HUES6 (cell line): ENCODE results near the gene SLC25A39.
"Not testable (repeated sequence)": the region's sequence is repeated elsewhere in the genome, so short reads cannot be mapped to it uniquely, and the experiment has no call there.

Experiments
- H3K27ac ChIP-seq: 2 replicates; pipeline ENCODE4 v1.7.0; 2013; ENCODE audit warnings: low read depth, mild to moderate bottlenecking, low read length, inconsistent platforms
- H3K27me3 ChIP-seq: 2 replicates; pipeline ENCODE4 v1.6.1; 2013; ENCODE audit warnings: low read length; ENCODE audit not compliant: control insufficient read depth, insufficient read depth
- H3K36me3 ChIP-seq: 2 replicates; pipeline ENCODE4 v1.6.1; 2013; ENCODE audit warnings: low read length; ENCODE audit not compliant: control insufficient read depth, insufficient read depth
- H3K4me1 ChIP-seq: 2 replicates; pipeline ENCODE4 v1.6.1; 2013; ENCODE audit warnings: low read length; ENCODE audit not compliant: control insufficient read depth, insufficient read depth
- H3K4me3 ChIP-seq: 2 replicates; pipeline ENCODE4 v1.5.1; 2013; ENCODE audit warnings: low read depth, low read length
- H3K9ac ChIP-seq: one replicate; pipeline ENCODE4 v1.6.1; 2013; ENCODE audit warnings: mild to moderate bottlenecking, low read length
- H3K9me3 ChIP-seq: 2 replicates; pipeline ENCODE4 v1.6.1; 2013; ENCODE audit warnings: low read depth, low read length; ENCODE audit not compliant: control insufficient read depth, insufficient read depth

Gene SLC25A39

DNA sequence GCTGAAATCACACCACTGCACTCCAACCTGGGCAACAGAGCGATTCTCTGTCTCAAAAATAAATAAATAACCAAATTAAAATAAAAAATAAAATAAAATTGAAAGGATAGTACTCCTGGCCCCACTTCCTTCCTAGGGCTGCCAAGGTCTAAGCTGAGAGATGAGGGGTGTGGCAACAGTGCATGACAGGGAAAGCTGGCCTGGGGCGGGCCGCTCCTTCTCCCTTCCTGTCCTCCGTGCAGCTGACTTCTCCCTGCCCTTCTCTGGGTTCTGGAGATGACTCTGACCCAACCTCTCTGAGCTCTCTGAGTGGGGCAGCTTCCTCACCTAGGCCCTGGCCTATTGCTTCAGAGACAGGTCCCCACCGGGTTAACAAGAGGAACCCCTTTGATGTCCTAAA is 8.7 kb upstream of the SLC25A39 start:
- no peak overlapping the region for H3K4me3 ChIP-seq

DNA sequence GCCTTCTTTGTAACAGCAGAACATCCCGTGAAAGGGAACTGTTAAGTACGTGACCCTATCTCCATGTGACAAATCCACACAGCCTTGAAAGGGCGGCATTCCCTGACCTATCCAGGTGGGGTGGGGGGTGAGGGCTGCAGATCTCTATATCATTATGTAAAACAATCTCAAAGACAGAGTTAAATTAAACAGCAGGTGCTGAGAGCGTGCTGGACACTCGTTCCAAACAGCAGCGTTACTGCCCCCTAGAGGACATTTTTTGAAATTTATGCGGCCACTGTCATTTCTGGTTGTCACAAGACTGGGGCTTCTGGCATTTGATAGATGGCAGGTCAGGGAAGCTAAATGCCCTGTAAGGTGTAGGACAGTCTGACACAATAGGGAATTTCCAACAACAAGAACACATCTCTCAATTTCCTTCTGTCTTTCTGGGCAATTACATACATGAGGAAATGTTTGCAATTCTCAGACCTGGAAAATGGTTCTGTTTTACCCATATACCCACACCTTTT is 6.7 kb upstream of the SLC25A39 start:
- Histone ChIP-seq H3K9ac (no peak overlapping the region), H3K4me3 (no peak overlapping the region), H3K4me1 (peaks cover 9% of the 10 kb centered on the region; the same call in 1 of the 2 replicates), H3K9me3 (no peaks in the 10 kb centered on the region), H3K27ac (no peak overlapping the region), H3K36me3 (no peaks in the 10 kb centered on the region), H3K27me3 (no peaks in the 10 kb centered on the region)

More for the DNA sequence above, 8.7 kb upstream of the SLC25A39 start:
- Histone ChIP-seq H3K36me3 (no peaks in the 10 kb centered on the region), H3K9ac (no peak overlapping the region), H3K27ac (no peak overlapping the region), H3K27me3 (no peaks in the 10 kb centered on the region), H3K4me1 (peaks cover 10% of the 10 kb centered on the region; the same call in 1 of the 2 replicates), H3K9me3 (no peaks in the 10 kb centered on the region)

DNA sequence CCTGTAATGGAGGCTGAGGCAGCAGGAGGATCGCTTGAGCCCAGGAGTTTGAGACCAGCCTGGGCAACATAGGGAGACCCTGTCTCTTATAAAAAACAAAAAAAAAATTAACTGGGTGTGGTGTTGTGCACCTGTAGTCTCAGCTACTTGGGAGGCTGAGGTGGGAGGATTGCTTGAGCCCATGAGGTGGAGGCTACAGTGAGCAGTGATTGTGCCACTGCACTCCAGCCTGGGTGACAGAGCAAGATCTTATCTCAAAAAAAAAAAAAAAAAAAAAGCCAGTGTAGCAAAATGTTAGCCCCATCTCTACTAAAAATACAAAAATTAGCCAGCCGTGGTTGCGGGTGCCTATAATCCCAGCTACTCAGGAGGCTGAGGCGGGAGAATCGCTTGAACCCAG is 5.6 kb upstream of the SLC25A39 start:
- not testable (repeated sequence) for H3K4me3 ChIP-seq, H3K9ac ChIP-seq, H3K4me1 ChIP-seq, H3K27me3 ChIP-seq, H3K27ac ChIP-seq, H3K9me3 ChIP-seq, H3K36me3 ChIP-seq

DNA sequence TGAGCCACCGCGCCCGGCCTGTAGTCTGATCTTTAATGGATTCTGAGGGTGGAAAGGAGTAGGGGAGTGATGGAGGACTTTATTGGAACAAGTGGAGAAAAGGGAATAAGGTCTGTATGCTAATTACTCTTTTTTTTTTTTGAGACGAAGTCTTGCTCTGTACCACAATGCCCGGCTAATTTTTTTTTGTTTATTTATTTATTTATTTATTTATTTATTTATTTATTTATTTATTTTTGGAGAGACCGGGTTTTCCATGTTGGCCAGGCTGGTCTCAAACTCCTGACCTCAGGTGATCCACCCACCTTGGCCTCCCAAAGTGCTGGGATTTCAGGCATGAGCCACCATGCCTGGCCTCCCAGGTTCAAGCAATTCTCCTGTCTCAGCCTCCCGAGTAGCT is 4.9 kb upstream of the SLC25A39 start:
- not testable (repeated sequence) for H3K9me3 ChIP-seq, H3K36me3 ChIP-seq, H3K9ac ChIP-seq, H3K4me3 ChIP-seq, H3K4me1 ChIP-seq, H3K27me3 ChIP-seq, H3K27ac ChIP-seq

DNA sequence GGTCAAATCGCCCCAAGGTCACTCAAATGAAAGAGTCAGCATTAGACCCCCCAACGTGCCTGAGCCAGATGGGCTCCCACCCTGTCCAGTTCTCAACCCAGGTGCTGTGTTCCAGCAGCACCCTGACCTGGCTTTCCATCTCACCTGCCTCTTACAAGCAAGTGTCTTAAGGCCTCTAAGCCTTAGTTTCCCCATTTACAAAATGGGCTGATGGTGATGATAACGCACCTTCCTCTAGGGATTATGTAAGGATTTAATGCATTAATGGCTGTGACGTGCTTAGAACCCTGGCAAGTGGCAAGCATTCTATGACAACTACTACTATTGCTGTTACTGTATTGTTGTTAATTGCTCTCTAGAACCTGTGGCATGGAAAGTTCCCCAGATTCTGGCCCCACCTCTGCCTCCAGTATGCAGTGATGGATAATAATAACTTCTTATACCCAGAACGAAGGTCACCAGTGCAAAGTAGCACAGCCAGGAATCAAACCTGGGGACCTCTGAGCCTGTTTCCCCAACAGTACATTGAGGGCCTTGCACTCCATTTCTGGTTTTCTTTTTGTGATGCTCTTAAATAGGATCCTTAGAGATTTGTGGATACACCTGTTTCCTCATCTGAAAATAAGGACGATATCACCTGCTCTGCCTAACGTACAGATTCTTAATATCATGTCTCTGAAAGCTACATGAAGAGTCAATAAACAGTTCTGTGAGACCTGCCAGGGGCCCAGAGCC is 3.3 kb upstream of the SLC25A39 start:
- Histone ChIP-seq H3K4me3 (no peak overlapping the region), H3K36me3 (no peaks in the 10 kb centered on the region), H3K27ac (no peak overlapping the region), H3K4me1 (no peaks in the 10 kb centered on the region), H3K9me3 (no peaks in the 10 kb centered on the region), H3K27me3 (peaks cover 5% of the 10 kb centered on the region; the same call in 1 of the 2 replicates), H3K9ac (no peak overlapping the region)

DNA sequence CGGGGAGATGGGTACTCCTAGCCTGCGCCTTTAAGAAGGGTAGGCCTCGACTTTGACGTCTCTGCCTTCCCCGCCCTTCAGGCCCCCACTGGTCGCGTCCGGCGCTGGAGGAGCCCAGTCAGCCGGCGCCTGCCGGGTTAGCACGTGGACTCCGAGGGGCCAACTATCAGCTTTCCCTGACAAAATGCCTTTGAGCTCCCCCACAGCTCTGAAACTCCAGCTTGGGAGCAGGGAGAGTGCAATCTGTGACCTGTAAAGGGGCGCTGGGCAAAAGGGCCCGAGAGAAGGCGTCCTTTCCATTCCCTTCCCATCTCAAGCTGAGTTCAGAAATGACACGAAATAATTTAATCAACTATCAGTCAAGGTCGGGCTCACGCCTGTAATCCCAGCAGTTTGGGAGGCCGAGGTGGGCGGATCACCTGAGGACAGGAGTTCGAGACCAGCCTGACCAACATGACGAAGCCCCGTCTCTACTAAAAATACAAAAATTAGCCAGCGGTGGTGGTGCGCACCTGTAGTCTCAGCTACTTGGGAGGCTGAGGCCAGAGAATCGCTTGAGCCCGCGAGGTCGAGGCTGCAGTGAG is 2.3 kb upstream of the SLC25A39 start:
- peaks cover 7% of the 10 kb centered on the region for H3K36me3 ChIP-seq
- no peaks in the 10 kb centered on the region for H3K9me3 ChIP-seq
- H3K27ac ChIP-seq, result no peak overlapping the region
- no peaks in the 10 kb centered on the region for H3K4me1 ChIP-seq
- H3K27me3 ChIP-seq, result peaks cover 5% of the 10 kb centered on the region; the same call in 1 of the 2 replicates
- H3K4me3 ChIP-seq, result no peak overlapping the region
- no peak overlapping the region for H3K9ac ChIP-seq

DNA sequence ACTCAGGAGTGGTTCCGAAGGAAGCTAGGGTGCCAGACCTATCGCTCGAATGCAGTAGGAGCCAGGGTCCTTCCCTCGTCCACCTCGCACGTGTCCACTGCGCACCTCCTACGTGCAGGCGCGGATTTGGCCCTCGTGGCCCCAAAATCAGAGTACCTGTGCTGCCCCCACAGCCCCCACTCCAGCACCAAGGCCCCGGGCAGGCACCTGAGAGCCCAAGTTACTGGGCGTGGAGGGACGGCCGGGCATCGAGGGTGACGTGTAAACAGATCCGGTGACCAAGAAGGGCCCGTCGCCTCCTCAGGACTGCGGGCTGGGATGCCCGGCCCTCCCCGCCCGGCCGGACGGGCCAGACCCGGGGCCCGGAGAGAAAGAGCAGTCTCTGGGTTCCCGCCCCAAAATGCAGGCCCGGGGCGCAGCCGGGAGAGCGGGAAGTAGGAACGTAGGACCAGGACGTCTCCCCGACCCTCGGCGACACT is 492 bp downstream of the SLC25A39 start:
- H3K9ac ChIP-seq, result peak overlapping the region; percentile 87
- H3K4me1 ChIP-seq, result no peaks in the 10 kb centered on the region; the same call in 1 of the 2 replicates
- H3K27me3 ChIP-seq, result peaks cover 5% of the 10 kb centered on the region; the same call in 1 of the 2 replicates
- no peaks in the 10 kb centered on the region for H3K9me3 ChIP-seq
- H3K36me3 ChIP-seq, result peaks cover 33% of the 10 kb centered on the region
- H3K4me3 ChIP-seq, result peak overlapping the region; percentile 93
- H3K27ac ChIP-seq, result peak overlapping the region; percentile 62; the same call in 1 of the 2 replicates

DNA sequence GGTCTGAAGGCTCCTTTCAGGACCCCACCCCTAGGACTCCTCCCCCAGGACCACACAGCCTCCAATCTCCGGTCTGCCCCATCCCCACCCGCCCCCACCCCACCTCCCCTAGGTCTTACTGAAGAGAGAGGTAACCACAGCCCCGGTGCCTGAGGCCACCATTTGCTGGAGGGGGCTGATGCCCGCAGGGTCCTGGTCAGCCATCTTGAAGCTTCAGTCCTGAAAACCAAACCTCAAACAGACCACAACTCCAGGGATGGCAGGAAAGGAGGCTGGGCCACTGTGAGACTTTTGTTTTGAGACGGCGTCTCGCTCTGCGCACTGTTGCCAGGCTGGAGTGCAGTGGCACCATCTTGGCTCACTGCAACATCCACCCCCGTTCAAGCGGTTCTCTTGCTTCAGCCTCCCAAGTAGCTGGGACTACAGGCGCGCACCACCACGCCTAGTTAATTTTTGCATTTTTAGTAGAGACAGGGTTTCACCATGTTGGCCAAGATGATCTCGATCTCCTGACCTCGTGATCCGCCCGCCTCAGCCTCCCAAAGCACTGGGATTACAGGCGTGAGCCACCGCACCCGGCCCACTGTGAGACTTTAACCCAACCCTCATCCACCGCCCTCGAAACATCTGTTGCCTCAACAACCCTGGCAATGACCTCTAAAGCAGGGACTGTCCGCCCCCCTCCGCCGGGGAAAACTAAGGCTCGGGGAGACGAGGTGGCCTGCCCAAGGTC is 1.1 kb downstream of the SLC25A39 start:
- Histone ChIP-seq H3K4me3 (peak overlapping the region; percentile 93), H3K9ac (peak overlapping the region; percentile 87), H3K4me1 (no peaks in the 10 kb centered on the region; the same call in 1 of the 2 replicates), H3K9me3 (no peaks in the 10 kb centered on the region), H3K27me3 (peaks cover 5% of the 10 kb centered on the region; the same call in 1 of the 2 replicates), H3K27ac (no peak overlapping the region), H3K36me3 (peaks cover 33% of the 10 kb centered on the region)

DNA sequence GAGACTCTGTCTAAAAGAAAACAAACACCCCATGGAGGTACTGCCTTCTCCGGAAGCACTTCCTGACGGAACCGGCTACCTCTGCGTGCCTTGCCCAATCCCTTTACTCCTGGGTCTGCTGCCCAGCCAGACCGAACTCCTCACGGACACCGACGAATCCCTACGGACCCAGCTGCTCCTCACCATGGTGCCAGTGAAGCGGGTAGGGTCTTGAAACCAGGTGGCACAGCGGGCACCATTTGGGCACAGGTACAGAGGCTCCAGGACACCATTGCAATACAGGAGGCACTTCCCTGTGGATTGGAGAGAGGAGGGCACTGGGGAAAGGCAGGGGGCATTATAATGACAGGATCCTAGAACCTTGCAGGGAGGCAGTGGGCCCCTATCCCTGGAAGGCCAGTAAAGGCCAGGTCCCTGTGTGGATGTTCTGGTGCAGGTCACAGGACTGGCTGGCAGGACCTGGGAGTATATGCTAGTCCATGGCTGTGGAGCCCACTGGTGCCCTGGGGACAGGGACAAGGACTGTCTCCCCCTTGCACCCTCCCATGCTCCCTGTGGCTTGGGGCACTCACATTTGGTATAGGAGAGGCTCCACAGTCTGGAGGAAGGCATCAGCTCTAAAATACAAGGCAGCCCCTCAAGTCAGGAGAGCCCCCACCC is 2.3 kb downstream of the SLC25A39 start:
- Histone ChIP-seq H3K4me1 (no peaks in the 10 kb centered on the region; the same call in 1 of the 2 replicates), H3K4me3 (no peak overlapping the region), H3K9me3 (no peaks in the 10 kb centered on the region), H3K27ac (no peak overlapping the region), H3K27me3 (peaks cover 5% of the 10 kb centered on the region), H3K36me3 (peaks cover 33% of the 10 kb centered on the region), H3K9ac (no peak overlapping the region)

DNA sequence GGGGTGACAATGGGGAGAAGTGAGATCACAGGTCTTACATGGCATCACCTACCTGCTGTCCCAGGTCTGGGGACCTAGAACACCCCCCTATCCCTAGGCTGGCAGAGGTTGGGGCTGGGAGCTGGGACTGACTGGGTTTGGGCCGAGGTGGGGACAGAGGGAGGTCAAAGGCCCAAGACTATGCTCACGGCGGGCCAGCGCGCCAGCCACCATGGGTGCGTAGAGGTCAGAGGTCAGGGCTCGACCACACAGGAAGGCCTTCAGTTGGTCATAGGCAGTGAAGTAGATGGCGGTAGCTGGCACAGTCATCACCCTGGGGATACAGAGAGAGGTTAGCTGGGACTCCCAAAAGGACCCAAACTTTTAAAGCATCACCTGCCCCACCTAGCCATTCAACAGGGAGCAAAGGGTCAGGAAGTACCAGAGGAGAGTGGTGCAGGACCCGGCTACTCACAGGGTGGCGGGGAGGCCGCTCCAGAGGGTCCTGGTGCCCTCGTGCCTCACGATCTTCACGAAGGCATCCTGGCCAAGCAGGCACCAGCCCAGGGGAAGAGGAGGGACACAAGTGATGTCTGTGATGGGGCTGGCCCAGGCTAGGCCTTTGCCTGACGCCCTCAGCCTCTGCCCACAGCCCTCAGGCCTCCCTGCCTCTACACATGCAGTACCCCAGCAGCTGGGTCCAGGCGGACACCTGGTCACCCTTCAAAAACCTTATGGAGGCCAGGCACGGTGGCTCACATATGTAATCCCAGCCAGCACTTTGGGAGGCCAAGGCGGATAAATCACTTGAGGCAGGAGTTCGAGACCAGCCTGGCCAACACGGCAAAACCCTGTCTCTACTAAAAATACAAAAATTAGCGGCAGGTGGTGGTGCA is 3.1 kb downstream of the SLC25A39 start:
- Histone ChIP-seq H3K4me3 (no peak overlapping the region), H3K27ac (no peak overlapping the region), H3K9me3 (no peaks in the 10 kb centered on the region), H3K9ac (no peak overlapping the region), H3K27me3 (peaks cover 12% of the 10 kb centered on the region), H3K4me1 (no peaks in the 10 kb centered on the region; the same call in 1 of the 2 replicates), H3K36me3 (peaks cover 33% of the 10 kb centered on the region)
